Thyroid gland (tissue), 4 donors: ENCODE measurements around the gene RNF220.

Experiments
- POLR2A ChIP-seq, 2 donors: fragments of 450-650 bp; IDR thresholded peaks; one replicate each; pipeline ENCODE4 v1.6.1; 2017; ENCODE audit warnings: antibody characterized with exemption in 2 of 2, mild to moderate bottlenecking in 2 of 2, moderate library complexity in 1 of 2
- TF ChIP-seq, protein P1 (sequence below), 6 experiments: fragments of 200-600 bp in 3 of 6; fragments of 450-650 bp in 3 of 6; sonication (generic) in 3 of 6; IDR thresholded peaks; one replicate each; pipeline ENCODE4 v1.5.1; 2016 to 2019; ENCODE audit warnings: antibody characterized with exemption in 6 of 6, mild to moderate bottlenecking in 2 of 6, inconsistent platforms in 1 of 6, moderate library complexity in 1 of 6

DNA sequence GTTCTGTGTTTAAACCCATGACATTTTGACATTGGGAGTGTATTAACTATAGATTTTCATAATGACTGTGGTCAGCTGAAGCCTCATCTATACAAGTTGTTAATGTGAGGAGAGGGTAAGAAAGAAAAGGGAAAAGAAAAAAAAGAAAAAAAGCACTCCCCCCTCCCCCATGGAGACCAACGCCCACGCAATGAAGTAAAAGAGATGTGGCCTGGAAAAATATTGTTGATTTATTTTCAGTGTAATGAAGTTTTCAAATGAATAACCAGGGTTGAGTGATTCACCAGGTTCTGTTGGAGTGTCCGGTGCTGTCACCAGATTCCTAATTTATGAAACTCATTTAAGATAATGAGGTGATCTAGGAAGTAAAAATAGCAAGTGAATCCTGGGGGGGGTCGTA is 4.7 kb downstream of the RNF220 start:
- TF ChIP-seq, protein P1, sequence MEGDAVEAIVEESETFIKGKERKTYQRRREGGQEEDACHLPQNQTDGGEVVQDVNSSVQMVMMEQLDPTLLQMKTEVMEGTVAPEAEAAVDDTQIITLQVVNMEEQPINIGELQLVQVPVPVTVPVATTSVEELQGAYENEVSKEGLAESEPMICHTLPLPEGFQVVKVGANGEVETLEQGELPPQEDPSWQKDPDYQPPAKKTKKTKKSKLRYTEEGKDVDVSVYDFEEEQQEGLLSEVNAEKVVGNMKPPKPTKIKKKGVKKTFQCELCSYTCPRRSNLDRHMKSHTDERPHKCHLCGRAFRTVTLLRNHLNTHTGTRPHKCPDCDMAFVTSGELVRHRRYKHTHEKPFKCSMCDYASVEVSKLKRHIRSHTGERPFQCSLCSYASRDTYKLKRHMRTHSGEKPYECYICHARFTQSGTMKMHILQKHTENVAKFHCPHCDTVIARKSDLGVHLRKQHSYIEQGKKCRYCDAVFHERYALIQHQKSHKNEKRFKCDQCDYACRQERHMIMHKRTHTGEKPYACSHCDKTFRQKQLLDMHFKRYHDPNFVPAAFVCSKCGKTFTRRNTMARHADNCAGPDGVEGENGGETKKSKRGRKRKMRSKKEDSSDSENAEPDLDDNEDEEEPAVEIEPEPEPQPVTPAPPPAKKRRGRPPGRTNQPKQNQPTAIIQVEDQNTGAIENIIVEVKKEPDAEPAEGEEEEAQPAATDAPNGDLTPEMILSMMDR (IDR thresholded peaks at IDR 0.05) = no peak
- TF ChIP-seq POLR2A (IDR thresholded peaks at IDR 0.05) = no peak
